ENCODE measurements around the gene ZNF827. TPM values are rescaled to one million over a fixed set of nuclear protein-coding genes. Genes with fewer than 3 reads are reported as not detected.

Gene ZNF827
- total and polyA plus RNA-seq, 2 experiments from 2014 or later: 7.8 to 17.5 TPM

DNA sequence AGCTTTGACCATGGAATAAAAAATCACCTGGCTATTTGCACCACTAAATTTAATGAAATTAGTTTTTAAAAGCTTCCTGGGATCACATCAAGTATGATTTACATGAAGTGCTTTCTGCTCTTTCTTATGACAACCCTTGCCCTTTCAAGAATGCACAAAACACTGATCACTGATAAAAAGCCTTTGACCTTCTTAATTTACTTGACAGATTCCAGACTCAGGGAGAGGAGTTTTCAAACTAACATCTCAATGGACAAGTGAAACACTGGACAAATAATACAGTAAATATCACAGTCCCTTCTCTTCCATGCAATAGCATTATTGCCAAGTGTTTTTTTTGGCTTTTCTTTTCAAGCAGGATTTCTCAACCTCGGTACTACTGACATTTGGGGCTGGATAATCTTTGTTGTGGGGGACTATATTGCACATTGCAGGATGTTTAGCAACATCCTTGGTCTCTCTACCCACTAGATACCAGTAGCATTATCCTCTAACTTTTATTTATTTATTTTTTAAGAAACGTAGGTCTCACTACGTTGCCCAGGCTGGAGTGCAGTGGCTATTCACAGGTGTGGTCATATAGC is 86.3 kb downstream of the ZNF827 start:
- no peak for TF ChIP-seq EZH2phosphoT487 (IDR thresholded peaks at IDR 0.05; ENCODE audit: low read depth, severe bottlenecking, unreplicated experiment)
- no peak for TF ChIP-seq EZH2 (IDR thresholded peaks at IDR 0.05; ENCODE audit: borderline replicate concordance)
- TF ChIP-seq, protein P1, sequence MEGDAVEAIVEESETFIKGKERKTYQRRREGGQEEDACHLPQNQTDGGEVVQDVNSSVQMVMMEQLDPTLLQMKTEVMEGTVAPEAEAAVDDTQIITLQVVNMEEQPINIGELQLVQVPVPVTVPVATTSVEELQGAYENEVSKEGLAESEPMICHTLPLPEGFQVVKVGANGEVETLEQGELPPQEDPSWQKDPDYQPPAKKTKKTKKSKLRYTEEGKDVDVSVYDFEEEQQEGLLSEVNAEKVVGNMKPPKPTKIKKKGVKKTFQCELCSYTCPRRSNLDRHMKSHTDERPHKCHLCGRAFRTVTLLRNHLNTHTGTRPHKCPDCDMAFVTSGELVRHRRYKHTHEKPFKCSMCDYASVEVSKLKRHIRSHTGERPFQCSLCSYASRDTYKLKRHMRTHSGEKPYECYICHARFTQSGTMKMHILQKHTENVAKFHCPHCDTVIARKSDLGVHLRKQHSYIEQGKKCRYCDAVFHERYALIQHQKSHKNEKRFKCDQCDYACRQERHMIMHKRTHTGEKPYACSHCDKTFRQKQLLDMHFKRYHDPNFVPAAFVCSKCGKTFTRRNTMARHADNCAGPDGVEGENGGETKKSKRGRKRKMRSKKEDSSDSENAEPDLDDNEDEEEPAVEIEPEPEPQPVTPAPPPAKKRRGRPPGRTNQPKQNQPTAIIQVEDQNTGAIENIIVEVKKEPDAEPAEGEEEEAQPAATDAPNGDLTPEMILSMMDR (IDR thresholded peaks at IDR 0.05; ENCODE audit: poor library complexity): no peak
- no peak overlapping the region for H3K27ac ChIP-seq
- no peak for DNase-seq (ENCODE audit: low spot score)
- no peak overlapping the region for H2AFZ ChIP-seq
- no peak overlapping the region for H3K4me3 ChIP-seq
- peaks cover 15% of the 10 kb centered on the region for H3K79me2 ChIP-seq
- peaks cover 19% of the 10 kb centered on the region for H3K4me1 ChIP-seq (ENCODE audit: insufficient read depth)
- no peaks in the 10 kb centered on the region for H3K36me3 ChIP-seq (replicated peaks; ENCODE audit: insufficient read depth, low read depth)
- H4K20me1 ChIP-seq (ENCODE audit: insufficient read depth, poor library complexity, severe bottlenecking): no peaks in the 10 kb centered on the region
- H3K4me2 ChIP-seq: no peak overlapping the region
- 71% methylated on average over 3 of the region's 3 CpGs for WGBS (ENCODE audit: low lambda C conversion rate, missing lambda C conversion rate)
- no peaks in the 10 kb centered on the region for H3K27me3 ChIP-seq
- no peaks in the 10 kb centered on the region for H3K9me3 ChIP-seq (ENCODE audit: low read depth)
- no peaks in the 10 kb centered on the region for H3K9me2 ChIP-seq (replicated peaks; ENCODE audit: insufficient read depth)

DNA sequence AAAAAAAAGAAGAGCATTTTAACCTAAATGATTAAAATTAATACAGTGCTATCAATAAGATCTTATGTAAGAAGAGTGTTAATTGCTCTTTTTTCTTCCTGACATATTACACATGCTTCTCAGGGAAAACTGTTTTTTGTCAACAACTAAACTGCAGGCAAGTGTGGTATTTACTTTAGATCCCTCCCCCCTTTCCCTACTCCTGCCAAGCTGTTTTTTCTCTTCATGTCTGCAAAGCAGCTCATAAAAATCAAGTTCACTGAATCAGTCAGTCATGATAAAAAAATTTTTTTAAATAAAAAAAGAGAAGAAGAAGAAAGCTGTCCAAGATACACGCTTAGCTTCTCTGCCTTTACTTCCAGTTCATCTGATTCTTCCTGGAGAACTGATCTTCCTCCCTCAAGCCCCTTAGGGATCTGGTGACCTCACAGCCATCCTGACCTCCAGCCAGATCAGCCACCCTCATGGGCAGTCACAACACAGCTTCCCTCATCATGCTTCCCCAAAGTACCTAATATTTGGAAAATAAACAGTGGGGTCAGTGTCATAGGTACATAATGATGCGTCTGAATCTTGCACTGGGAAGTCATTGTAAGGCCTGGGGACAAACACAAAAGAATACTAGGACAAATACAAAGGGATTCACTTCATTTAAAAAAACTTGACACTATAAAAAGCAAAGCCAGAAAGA is 87.0 kb downstream of the ZNF827 start:
- Histone ChIP-seq H4K20me1 (ENCODE audit: insufficient read depth, poor library complexity, severe bottlenecking) (no peaks in the 10 kb centered on the region), H3K79me2 (peaks cover 10% of the 10 kb centered on the region), H3K4me1 (ENCODE audit: insufficient read depth) (peaks cover 19% of the 10 kb centered on the region), H3K4me3 (no peak overlapping the region), H3K36me3 (replicated peaks; ENCODE audit: insufficient read depth, low read depth) (no peaks in the 10 kb centered on the region), H3K9me3 (ENCODE audit: low read depth) (no peaks in the 10 kb centered on the region), H3K27me3 (no peaks in the 10 kb centered on the region), H2AFZ (no peak overlapping the region), H3K9me2 (replicated peaks; ENCODE audit: insufficient read depth) (no peaks in the 10 kb centered on the region), H3K4me2 (peak overlapping the region; percentile 20), H3K27ac (no peak overlapping the region)
- TF ChIP-seq, protein P1 (IDR thresholded peaks at IDR 0.05; ENCODE audit: poor library complexity): no peak
- TF ChIP-seq EZH2 (IDR thresholded peaks at IDR 0.05; ENCODE audit: borderline replicate concordance) (no peak), EZH2phosphoT487 (IDR thresholded peaks at IDR 0.05; ENCODE audit: low read depth, severe bottlenecking, unreplicated experiment) (no peak)
- 50% methylated on average over 2 of the region's 2 CpGs for WGBS (ENCODE audit: low lambda C conversion rate, missing lambda C conversion rate)
- no peak for DNase-seq (ENCODE audit: low spot score)

DNA sequence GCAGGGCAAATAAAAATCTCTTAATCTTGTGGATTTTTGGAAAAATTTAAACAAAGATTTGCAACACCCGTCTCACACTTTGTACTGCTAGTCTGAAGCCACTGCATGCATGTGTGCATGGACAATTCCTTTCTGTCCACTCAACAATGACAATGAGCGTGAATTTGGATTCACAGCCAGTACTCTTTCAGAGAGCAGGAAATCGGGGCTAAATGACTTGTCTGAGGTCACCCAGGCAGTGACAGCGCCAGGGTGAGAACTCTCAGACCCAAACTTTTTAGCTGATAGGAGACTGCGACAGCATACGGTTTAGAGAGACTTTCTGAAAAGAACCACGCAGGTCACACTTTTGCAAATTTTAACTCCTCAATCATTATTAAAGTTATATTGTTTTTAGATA is 90.9 kb downstream of the ZNF827 start:
- H3K27me3 ChIP-seq: no peaks in the 10 kb centered on the region
- no peak for DNase-seq (ENCODE audit: low spot score)
- WGBS (ENCODE audit: low lambda C conversion rate, missing lambda C conversion rate): 86% methylated on average over 7 of the region's 7 CpGs
- no peak overlapping the region for H3K27ac ChIP-seq
- H3K9me3 ChIP-seq (ENCODE audit: low read depth): no peaks in the 10 kb centered on the region
- no peak overlapping the region for H2AFZ ChIP-seq
- no peaks in the 10 kb centered on the region for H3K79me2 ChIP-seq
- no peak for TF ChIP-seq EZH2 (IDR thresholded peaks at IDR 0.05; ENCODE audit: borderline replicate concordance)
- H3K4me3 ChIP-seq: no peak overlapping the region
- H3K4me1 ChIP-seq (ENCODE audit: insufficient read depth): peaks cover 19% of the 10 kb centered on the region
- no peaks in the 10 kb centered on the region for H3K36me3 ChIP-seq (replicated peaks; ENCODE audit: insufficient read depth, low read depth)
- H3K9me2 ChIP-seq (replicated peaks; ENCODE audit: insufficient read depth): no peaks in the 10 kb centered on the region
- no peak overlapping the region for H3K4me2 ChIP-seq
- H4K20me1 ChIP-seq (ENCODE audit: insufficient read depth, poor library complexity, severe bottlenecking): no peaks in the 10 kb centered on the region

DNA sequence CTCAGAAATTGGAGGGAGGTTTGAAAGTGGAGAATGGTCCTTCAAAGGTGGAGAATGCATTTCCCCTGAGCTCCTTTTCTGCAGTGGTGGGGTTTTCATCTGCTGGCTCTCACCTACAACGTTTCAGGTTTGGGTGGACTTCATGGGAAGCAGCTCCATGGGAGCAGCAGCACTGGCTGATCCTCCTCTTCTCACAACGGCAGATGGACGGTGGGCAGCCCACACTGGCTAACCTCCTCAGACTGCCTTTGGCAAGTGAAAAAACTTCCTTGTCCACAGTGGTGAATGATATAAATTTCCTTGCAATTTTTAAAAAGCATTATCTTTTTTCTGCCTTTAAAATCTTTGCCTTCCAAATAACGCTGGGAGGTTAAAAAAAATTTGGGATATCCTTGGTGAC is 93.5 kb downstream of the ZNF827 start:
- Histone ChIP-seq H3K79me2 (no peaks in the 10 kb centered on the region), H3K4me2 (no peak overlapping the region), H2AFZ (no peak overlapping the region), H3K9me2 (replicated peaks; ENCODE audit: insufficient read depth) (no peaks in the 10 kb centered on the region), H3K36me3 (replicated peaks; ENCODE audit: insufficient read depth, low read depth) (no peaks in the 10 kb centered on the region), H3K4me1 (ENCODE audit: insufficient read depth) (no peaks in the 10 kb centered on the region), H3K9me3 (ENCODE audit: low read depth) (no peaks in the 10 kb centered on the region), H3K27me3 (no peaks in the 10 kb centered on the region), H3K4me3 (no peak overlapping the region), H4K20me1 (ENCODE audit: insufficient read depth, poor library complexity, severe bottlenecking) (no peaks in the 10 kb centered on the region), H3K27ac (no peak overlapping the region)
- no peak for TF ChIP-seq EZH2 (IDR thresholded peaks at IDR 0.05; ENCODE audit: borderline replicate concordance)
- TF ChIP-seq EZH2phosphoT487 (IDR thresholded peaks at IDR 0.05; ENCODE audit: low read depth, severe bottlenecking, unreplicated experiment): no peak
- TF ChIP-seq, protein P1 (IDR thresholded peaks at IDR 0.05; ENCODE audit: poor library complexity): no peak
- no peak for DNase-seq (ENCODE audit: low spot score)
- 92% methylated on average over 4 of the region's 4 CpGs for WGBS (ENCODE audit: low lambda C conversion rate, missing lambda C conversion rate)
